ENCODE measurements around the gene XPNPEP1. TPM values are rescaled to one million over a fixed set of nuclear protein-coding genes. Genes with fewer than 3 reads are reported as not detected.

Gene XPNPEP1
- total RNA-seq, 1 experiment from 2014 or later, result 49.3 TPM

GRCh38 chr10:109875828-109876821, 47.2 kb downstream of the XPNPEP1 start:
- no peak for DNase-seq (ENCODE audit: extremely low read depth, low read depth)

- no peak for DNase-seq (ENCODE audit: extremely low read depth, low read depth)
These were observed 48.2 kb downstream of the XPNPEP1 start for GRCh38 chr10:109875151-109875568.

GRCh38 chr10:109871476-109871875, 51.8 kb downstream of the XPNPEP1 start:
- no peak for DNase-seq (ENCODE audit: extremely low read depth, low read depth)

DNA sequence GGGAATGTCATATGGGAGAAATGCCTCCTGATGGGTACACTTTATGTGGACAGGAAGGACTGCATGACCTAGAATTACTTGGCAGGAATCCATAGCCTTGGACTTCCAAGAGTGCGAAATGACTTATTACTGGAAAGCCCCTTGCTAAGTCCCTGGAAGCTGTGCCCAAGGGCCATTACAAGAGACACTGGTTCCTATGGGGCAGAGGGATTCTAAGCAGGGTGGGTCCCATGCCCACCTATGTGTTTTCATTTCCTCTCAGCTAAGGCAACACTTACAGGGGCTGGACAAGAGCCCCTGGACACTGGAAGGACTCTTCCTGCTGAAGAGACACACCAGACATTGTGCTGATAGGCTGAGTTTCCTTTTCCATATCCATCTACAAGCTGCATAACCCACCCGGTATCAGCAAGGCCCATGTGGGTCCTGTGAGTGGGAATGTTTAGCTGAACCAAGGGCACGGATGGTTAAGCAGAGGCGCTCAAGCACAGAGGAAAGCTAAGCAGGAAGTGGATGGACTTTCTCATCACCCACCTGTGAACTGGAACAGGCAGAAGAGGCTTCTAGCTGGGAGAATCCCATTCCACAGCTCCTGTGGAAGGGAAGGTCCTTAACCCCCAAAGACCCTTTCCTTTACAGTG, 56.2 kb downstream of the XPNPEP1 start:
- no peak for DNase-seq (ENCODE audit: extremely low read depth, low read depth)

DNA sequence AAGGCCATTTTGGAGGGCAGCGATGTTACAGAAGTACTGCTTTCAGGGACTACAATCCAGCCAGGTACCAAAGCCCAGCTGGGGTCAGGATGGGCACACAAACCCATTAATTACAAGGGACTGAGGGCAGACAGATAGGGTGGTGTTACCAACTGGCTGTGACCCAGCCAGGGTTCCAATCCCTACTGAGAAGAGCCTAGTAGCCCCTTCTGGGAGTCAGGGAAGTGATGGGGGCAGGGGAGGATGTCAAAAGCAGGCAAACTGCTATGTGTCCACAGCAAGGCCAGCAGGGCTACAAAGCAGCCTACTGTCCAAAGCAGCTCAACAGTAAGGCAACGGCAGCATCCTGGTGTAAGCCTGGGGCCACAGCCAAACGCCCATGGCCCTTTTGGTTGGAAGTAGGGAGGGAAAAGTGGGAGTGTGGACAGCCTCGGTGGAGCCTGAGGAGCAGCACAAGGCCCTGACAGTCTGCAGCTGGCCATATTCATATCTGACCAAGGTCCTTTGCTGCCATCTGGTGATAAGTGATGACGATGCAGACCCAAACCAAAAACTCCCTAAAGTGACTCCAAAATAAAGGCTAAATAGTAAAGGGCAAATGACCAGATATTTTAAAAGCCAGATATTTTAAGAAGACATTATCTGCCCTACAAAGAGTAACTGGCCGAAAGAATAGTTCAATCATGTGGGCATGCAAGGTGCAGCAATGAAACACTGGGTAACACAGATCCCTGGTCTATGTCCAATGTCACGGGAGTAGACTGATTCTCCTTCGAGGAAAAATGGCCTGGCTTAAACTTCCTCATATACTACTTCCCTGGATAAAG, 56.9 kb downstream of the XPNPEP1 start:
- no peak for DNase-seq (ENCODE audit: extremely low read depth, low read depth)

DNA sequence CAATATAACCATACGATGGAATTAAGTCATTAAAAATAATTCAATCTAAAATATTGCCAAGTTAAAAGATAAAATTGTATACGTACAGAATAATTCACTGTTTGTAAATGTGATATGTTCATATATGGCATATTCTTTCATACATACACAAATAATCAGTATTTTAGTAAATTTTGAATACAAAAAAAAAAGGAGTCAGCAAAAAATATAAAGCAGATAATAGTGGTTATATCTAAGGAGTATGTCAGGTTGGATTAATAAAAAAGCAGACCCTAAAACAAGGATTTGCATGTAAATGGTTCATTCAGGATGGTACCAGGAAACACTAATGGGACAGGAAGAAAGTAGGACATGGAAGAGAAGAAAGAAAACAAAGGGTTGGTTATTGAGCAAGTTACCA, 59.5 kb downstream of the XPNPEP1 start:
- no peak for DNase-seq (ENCODE audit: extremely low read depth, low read depth)

DNA sequence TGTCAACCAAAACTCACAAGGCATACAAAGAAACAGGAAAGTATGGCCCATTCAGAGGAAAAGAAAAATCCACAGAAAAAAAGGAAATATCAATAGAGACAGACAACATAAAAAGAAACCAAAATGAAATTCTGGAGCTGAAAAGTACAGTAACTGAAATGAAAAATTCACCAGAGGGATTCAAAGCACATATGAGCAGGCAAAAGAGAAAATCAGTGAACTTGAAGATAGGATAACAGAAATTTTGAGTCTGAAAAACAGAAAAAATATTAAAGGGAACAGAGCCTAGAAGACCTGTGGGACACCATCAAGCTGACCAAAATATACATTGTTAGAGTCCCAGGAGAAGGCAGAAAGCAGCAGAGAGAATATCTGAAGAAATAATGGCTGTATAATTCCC, 60.6 kb downstream of the XPNPEP1 start:
- DNase-seq (ENCODE audit: extremely low read depth, low read depth), result no peak

GRCh38 chr10:109862041-109862440, 61.3 kb downstream of the XPNPEP1 start:
- no peak for DNase-seq (ENCODE audit: extremely low read depth, low read depth)

DNA sequence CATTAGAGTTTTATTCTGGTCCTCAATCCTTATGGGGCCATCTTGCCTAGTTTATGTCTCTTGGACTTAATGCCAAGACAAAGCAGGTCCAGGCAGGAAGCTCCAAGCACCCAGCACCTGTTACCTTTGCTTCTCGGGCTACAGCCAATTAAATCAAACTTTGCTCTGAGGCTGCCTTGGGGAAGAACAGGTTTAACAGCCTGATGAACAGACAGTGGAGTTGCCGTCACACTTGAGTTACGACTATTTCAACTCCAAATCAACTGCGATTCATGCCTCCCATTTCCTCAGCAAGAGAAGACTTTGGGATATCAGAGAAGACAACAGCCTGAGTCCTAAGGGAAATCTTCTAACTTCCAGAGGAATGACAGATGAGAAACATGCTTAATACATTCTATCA, 62.2 kb downstream of the XPNPEP1 start:
- no peak for DNase-seq (ENCODE audit: extremely low read depth, low read depth)

GRCh38 chr10:109859221-109859620, 64.1 kb downstream of the XPNPEP1 start:
- DNase-seq (ENCODE audit: extremely low read depth, low read depth), result no peak

GRCh38 chr10:109855746-109856145, 67.6 kb downstream of the XPNPEP1 start:
- no peak for DNase-seq (ENCODE audit: extremely low read depth, low read depth)

GRCh38 chr10:109853921-109854320, 69.4 kb downstream of the XPNPEP1 start:
- DNase-seq (ENCODE audit: extremely low read depth, low read depth), result no peak

GRCh38 chr10:109852475-109853037, 70.8 kb downstream of the XPNPEP1 start:
- peak; percentile 77 for DNase-seq (ENCODE audit: extremely low read depth, low read depth)

GRCh38 chr10:109851616-109852474, 71.5 kb downstream of the XPNPEP1 start:
- no peak for DNase-seq (ENCODE audit: extremely low read depth, low read depth)

- no peak for DNase-seq (ENCODE audit: extremely low read depth, low read depth)
These were observed 76.5 kb downstream of the XPNPEP1 start for GRCh38 chr10:109846832-109847231.

GRCh38 chr10:109845308-109845707, 78.0 kb downstream of the XPNPEP1 start:
- DNase-seq (ENCODE audit: extremely low read depth, low read depth), result no peak

- no peak for DNase-seq (ENCODE audit: extremely low read depth, low read depth)
These were observed 84.6 kb downstream of the XPNPEP1 start for GRCh38 chr10:109838592-109839244.

GRCh38 chr10:109837384-109837783, 85.9 kb downstream of the XPNPEP1 start:
- DNase-seq (ENCODE audit: extremely low read depth, low read depth), result no peak

GRCh38 chr10:109835257-109835656, 88.1 kb downstream of the XPNPEP1 start:
- DNase-seq (ENCODE audit: extremely low read depth, low read depth), result no peak

Data from NCI-H460 (cell line).